ENCODE data around the gene CELF3. TPM values are rescaled to one million over a fixed set of nuclear protein-coding genes. Genes with fewer than 3 reads are reported as not detected.
A peak's percentile ranks its signal among the peaks of the same experiment; 100 is the strongest.

CELF3 gene
- polyA plus RNA-seq, 1 of the 3 experiments (the other 2 are of a cell fraction), result 0.25 TPM

- Histone ChIP-seq H3K9ac (no peak overlapping the region), H4K20me1 (ENCODE audit: insufficient read depth) (no peaks in the 10 kb centered on the region), H3K9me3 (no peaks in the 10 kb centered on the region), H3K4me2 (peak overlapping the region; percentile 63), H3K9me2 (no peaks in the 10 kb centered on the region), H3K4me1 (ENCODE audit: control insufficient read depth in 1 of 2, insufficient read depth in 2 of 2, low read depth in 1 of 2, low read length in 1 of 2) (peaks cover 0 to 20% of the 10 kb centered on the region in 2 experiments; a peak in 3 of 4 replicates), H3K4me3 (ENCODE audit: low read depth in 2 of 2, low read length in 1 of 2) (no peak overlapping the region), H3F3A (replicated peaks; ENCODE audit: insufficient read depth) (peaks cover 21% of the 10 kb centered on the region), H3K36me3 (replicated peaks in 1 of 2; ENCODE audit: control insufficient read depth in 1 of 2, insufficient read depth in 2 of 2, low read length in 1 of 2) (peaks cover 17 to 34% of the 10 kb centered on the region in 2 experiments), H2AFZ (ENCODE audit: low read depth) (no peak overlapping the region), H3K27ac (ENCODE audit: low read depth in 2 of 2, low read length in 1 of 2) (peak overlapping the region; percentile 88 to 91), H3K27me3 (ENCODE audit: insufficient read depth) (no peaks in the 10 kb centered on the region), H3K79me2 (ENCODE audit: insufficient read depth) (0 out of 2 replicates have a peak, but pooled peaks cover 4% of the 10 kb centered on the region)
- POLR2A ChIA-PET, result no interaction called here
- no peak for TF ChIP-seq CTCF (IDR thresholded peaks at IDR 0.05)
- TF ChIP-seq TCF12 (IDR thresholded peaks at IDR 0.05), result peak; percentile 29; the same call in 1 of the 2 replicates
- DNase-seq, result no peak
- CTCF ChIA-PET, result no interaction called here
- WGBS (ENCODE audit: low lambda C conversion rate), result 54% methylated on average over 2 of the region's 2 CpGs
Measured at GRCh38 chr1:151681923-151682322, 34.7 kb downstream of the CELF3 start.

- Histone ChIP-seq H3K79me2 (ENCODE audit: insufficient read depth) (0 out of 2 replicates have a peak, but pooled peaks cover 4% of the 10 kb centered on the region), H3K4me3 (ENCODE audit: low read depth in 2 of 2, low read length in 1 of 2) (peak overlapping the region in 1 of 2 experiments; percentile 20; a peak in 1 of 4 replicates), H3F3A (replicated peaks; ENCODE audit: insufficient read depth) (peaks cover 18% of the 10 kb centered on the region), H3K36me3 (replicated peaks in 1 of 2; ENCODE audit: control insufficient read depth in 1 of 2, insufficient read depth in 2 of 2, low read length in 1 of 2) (peaks cover 12 to 28% of the 10 kb centered on the region in 2 experiments), H3K9me3 (no peaks in the 10 kb centered on the region), H3K27me3 (ENCODE audit: insufficient read depth) (no peaks in the 10 kb centered on the region), H4K20me1 (ENCODE audit: insufficient read depth) (no peaks in the 10 kb centered on the region), H3K4me2 (peak overlapping the region; percentile 63), H3K4me1 (ENCODE audit: control insufficient read depth in 1 of 2, insufficient read depth in 2 of 2, low read depth in 1 of 2, low read length in 1 of 2) (peaks cover 0 to 20% of the 10 kb centered on the region in 2 experiments; a peak in 3 of 4 replicates), H3K9me2 (no peaks in the 10 kb centered on the region), H2AFZ (ENCODE audit: low read depth) (0 out of 2 replicates have a peak overlapping the region, but pooled peaks have one; percentile 8), H3K9ac (peak overlapping the region; percentile 48; the same call in 1 of the 2 replicates), H3K27ac (ENCODE audit: low read depth in 2 of 2, low read length in 1 of 2) (peak overlapping the region; percentile 88 to 91; a peak in 3 of 4 replicates)
- CTCF ChIA-PET, result interaction anchor here (1.8 kb wide), 1 partner anchor 13 kb away, joined by 6 read pairs; no protein-coding TSS in a partner anchor
- no peak for DNase-seq
- POLR2A ChIA-PET, result no interaction called here
- 1% methylated on average over 3 of the region's 3 CpGs for WGBS (ENCODE audit: low lambda C conversion rate)
- TF ChIP-seq NFIC (IDR thresholded peaks at IDR 0.05; ENCODE audit: borderline replicate concordance) (peak; percentile 33; the same call in 1 of the 2 replicates), MAX (IDR thresholded peaks at IDR 0.05; ENCODE audit: low read depth) (peak; percentile 43; the same call in 1 of the 2 replicates), JUND (IDR thresholded peaks at IDR 0.05) (peak; percentile 85), TEAD4 (IDR thresholded peaks at IDR 0.05; ENCODE audit: borderline replicate concordance, insufficient read depth) (peak; percentile 65; the same call in 1 of the 2 replicates), SIN3A (IDR thresholded peaks at IDR 0.05; ENCODE audit: borderline replicate concordance, low read depth, low read length) (peak; percentile 46; the same call in 1 of the 2 replicates), GABPA (IDR thresholded peaks at IDR 0.05; ENCODE audit: low read depth) (no peak), CTCF (IDR thresholded peaks at IDR 0.05) (no peak), USF1 (IDR thresholded peaks at IDR 0.05; ENCODE audit: borderline replicate concordance, low read depth) (no peak), POLR2AphosphoS5 (IDR thresholded peaks at IDR 0.05; ENCODE audit: low read depth, low read length) (peak; percentile 54; the same call in 1 of the 2 replicates), TCF12 (IDR thresholded peaks at IDR 0.05) (peak; percentile 61; the same call in 1 of the 2 replicates), EP300 (IDR thresholded peaks at IDR 0.05; ENCODE audit: borderline replicate concordance in 1 of 2, low read depth in 1 of 2, low read length in 1 of 2) (peak in 1 of 2 experiments; percentile 54; a peak in 1 of 4 replicates), RXRA (IDR thresholded peaks at IDR 0.05; ENCODE audit: borderline replicate concordance, low read depth) (no peak), FOSL2 (IDR thresholded peaks at IDR 0.05; ENCODE audit: borderline replicate concordance, low read depth) (peak; percentile 66; the same call in 1 of the 2 replicates)
- TF ChIP-seq, protein P1, sequence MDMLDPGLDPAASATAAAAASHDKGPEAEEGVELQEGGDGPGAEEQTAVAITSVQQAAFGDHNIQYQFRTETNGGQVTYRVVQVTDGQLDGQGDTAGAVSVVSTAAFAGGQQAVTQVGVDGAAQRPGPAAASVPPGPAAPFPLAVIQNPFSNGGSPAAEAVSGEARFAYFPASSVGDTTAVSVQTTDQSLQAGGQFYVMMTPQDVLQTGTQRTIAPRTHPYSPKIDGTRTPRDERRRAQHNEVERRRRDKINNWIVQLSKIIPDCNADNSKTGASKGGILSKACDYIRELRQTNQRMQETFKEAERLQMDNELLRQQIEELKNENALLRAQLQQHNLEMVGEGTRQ (IDR thresholded peaks at IDR 0.05; ENCODE audit: borderline replicate concordance, low read depth, low read length), result no peak
- TF ChIP-seq, protein P2, sequence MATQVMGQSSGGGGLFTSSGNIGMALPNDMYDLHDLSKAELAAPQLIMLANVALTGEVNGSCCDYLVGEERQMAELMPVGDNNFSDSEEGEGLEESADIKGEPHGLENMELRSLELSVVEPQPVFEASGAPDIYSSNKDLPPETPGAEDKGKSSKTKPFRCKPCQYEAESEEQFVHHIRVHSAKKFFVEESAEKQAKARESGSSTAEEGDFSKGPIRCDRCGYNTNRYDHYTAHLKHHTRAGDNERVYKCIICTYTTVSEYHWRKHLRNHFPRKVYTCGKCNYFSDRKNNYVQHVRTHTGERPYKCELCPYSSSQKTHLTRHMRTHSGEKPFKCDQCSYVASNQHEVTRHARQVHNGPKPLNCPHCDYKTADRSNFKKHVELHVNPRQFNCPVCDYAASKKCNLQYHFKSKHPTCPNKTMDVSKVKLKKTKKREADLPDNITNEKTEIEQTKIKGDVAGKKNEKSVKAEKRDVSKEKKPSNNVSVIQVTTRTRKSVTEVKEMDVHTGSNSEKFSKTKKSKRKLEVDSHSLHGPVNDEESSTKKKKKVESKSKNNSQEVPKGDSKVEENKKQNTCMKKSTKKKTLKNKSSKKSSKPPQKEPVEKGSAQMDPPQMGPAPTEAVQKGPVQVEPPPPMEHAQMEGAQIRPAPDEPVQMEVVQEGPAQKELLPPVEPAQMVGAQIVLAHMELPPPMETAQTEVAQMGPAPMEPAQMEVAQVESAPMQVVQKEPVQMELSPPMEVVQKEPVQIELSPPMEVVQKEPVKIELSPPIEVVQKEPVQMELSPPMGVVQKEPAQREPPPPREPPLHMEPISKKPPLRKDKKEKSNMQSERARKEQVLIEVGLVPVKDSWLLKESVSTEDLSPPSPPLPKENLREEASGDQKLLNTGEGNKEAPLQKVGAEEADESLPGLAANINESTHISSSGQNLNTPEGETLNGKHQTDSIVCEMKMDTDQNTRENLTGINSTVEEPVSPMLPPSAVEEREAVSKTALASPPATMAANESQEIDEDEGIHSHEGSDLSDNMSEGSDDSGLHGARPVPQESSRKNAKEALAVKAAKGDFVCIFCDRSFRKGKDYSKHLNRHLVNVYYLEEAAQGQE (IDR thresholded peaks at IDR 0.05; ENCODE audit: low read depth, low read length), result 0 out of 2 replicates have a peak, but pooled peaks have one; percentile 14
Measured at GRCh38 chr1:151680826-151681225, 35.8 kb downstream of the CELF3 start.

All from SK-N-SH (cell line).